Activated CD8-positive, alpha-beta T cell treated with anti-CD3 and anti-CD28 coated beads, Interleukin-2, amount 10 ng/mL, durations not matched to agents 7 days and 5 days (primary cell): ENCODE measurements around the gene DRAM1. TPM values are rescaled to one million over a fixed set of nuclear protein-coding genes. Genes with fewer than 3 reads are reported as not detected.
"Not testable (repeated sequence)": the region's sequence is repeated elsewhere in the genome, so short reads cannot be mapped to it uniquely, and the experiment has no call there.

Source experiments
- ATAC-seq: fragments of 150-1000 bp; cut with Tn5 transposase; one replicate; pipeline ENCODE4 v1.10.0; 2021; ENCODE audit warnings: moderate library complexity
- CTCF ChIA-PET: fragments of 350-600 bp; sonication (Branson Sonifier 250); formaldehyde crosslinking; loops from one replicate; lab custom pipeline; 2021; ENCODE audit warnings: antibody characterized with exemption; lab: Charles Lee
- POLR2A ChIA-PET: fragments of 350-600 bp; sonication (Branson Sonifier 250); formaldehyde crosslinking; loops from one replicate; lab custom pipeline; 2021; ENCODE audit warnings: antibody characterized with exemption; lab: Charles Lee
- DNase-seq: peaks from one replicate; pipeline ENCODE4 v3.0.0-alpha.2; 2020
- H3K27ac Mint-ChIP-seq: one replicate; pipeline ENCODE4 v1.8.0; 2021; ENCODE audit warnings: mild to moderate bottlenecking, mixed read lengths
- H3K27me3 Mint-ChIP-seq: one replicate; pipeline ENCODE4 v1.8.0; 2021; ENCODE audit warnings: low read depth, mixed read lengths
- H3K36me3 Mint-ChIP-seq: one replicate; pipeline ENCODE4 v1.8.0; 2021; ENCODE audit warnings: low read depth, mixed read lengths
- H3K4me1 Mint-ChIP-seq: one replicate; pipeline ENCODE4 v1.8.0; 2021; ENCODE audit warnings: low read depth, mixed read lengths
- H3K4me3 Mint-ChIP-seq: one replicate; pipeline ENCODE4 v1.8.0; 2021; ENCODE audit warnings: mild to moderate bottlenecking, mixed read lengths
- H3K9me3 Mint-ChIP-seq: one replicate; pipeline ENCODE4 v1.8.0; 2022; ENCODE audit warnings: mixed read lengths; ENCODE audit not compliant: insufficient read depth
- total RNA-seq, 2 experiments: library from RNA; stranded (reverse); gene quantifications; one replicate each; pipeline ENCODE4 v1.2.3, GENCODE V29; 2021

The DRAM1 gene
- total RNA-seq, 2 experiments from 2014 or later: 2.6 to 2.7 TPM

DNA sequence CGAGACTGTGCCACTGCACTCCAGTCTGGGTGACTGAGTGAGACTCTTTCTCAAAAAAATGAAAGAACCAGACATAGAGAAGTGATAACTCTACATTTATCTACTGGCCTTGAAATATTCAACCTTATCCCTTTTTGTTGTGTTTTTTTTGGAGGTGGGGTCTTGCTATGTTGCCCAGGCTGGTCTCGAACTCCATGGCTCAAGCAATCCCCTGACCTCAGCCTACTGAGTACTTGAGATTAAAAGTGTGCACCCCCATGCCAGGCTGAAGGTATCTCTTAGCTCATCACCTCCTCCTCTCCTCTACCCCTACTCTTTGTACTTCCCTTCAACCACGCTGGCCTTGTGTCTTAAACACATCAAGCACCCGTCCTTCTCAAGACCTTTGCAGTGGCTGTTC, 3.8 kb downstream of the DRAM1 start:
- no peak overlapping the region for H3K4me3 Mint-ChIP-seq
- peaks cover 2% of the 10 kb centered on the region for H3K36me3 Mint-ChIP-seq
- no peaks in the 10 kb centered on the region for H3K27me3 Mint-ChIP-seq
- ChIA-PET POLR2A (no interaction called here), CTCF (interaction anchor here (1.2 kb wide), 1 partner anchor 42 kb away, joined by 3 read pairs; no protein-coding TSS in a partner anchor)
- H3K4me1 Mint-ChIP-seq: peaks cover 15% of the 10 kb centered on the region
- H3K9me3 Mint-ChIP-seq: no peaks in the 10 kb centered on the region
- H3K27ac Mint-ChIP-seq: no peak overlapping the region
- ATAC-seq: no peak
- DNase-seq: no peak

DNA sequence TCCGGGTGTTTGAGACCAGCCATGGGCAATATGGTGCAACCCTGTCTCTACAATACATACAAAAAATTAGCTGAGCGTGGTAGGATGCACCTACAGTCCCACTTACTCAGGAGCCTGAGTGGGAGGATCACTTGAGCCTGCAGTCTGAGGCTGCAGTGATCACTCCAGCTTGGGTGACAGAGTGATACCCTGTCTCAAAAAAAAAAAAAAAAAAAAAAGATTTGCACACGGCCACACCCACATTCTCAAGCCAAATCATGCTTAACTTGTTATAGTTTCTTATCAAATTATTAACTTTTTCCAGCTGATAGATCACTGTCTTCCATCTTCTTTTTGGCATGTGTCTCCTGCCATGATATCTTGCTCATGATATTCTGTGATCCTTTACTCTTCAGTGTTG, 6.8 kb downstream of the DRAM1 start:
- DNase-seq: no peak
- H3K9me3 Mint-ChIP-seq: no peaks in the 10 kb centered on the region
- no peaks in the 10 kb centered on the region for H3K36me3 Mint-ChIP-seq
- CTCF ChIA-PET: no interaction called here
- H3K4me3 Mint-ChIP-seq: no peak overlapping the region
- ATAC-seq: no peak
- peaks cover 1% of the 10 kb centered on the region for H3K4me1 Mint-ChIP-seq
- H3K27me3 Mint-ChIP-seq: no peaks in the 10 kb centered on the region
- H3K27ac Mint-ChIP-seq: no peak overlapping the region
- POLR2A ChIA-PET: no interaction called here

DNA sequence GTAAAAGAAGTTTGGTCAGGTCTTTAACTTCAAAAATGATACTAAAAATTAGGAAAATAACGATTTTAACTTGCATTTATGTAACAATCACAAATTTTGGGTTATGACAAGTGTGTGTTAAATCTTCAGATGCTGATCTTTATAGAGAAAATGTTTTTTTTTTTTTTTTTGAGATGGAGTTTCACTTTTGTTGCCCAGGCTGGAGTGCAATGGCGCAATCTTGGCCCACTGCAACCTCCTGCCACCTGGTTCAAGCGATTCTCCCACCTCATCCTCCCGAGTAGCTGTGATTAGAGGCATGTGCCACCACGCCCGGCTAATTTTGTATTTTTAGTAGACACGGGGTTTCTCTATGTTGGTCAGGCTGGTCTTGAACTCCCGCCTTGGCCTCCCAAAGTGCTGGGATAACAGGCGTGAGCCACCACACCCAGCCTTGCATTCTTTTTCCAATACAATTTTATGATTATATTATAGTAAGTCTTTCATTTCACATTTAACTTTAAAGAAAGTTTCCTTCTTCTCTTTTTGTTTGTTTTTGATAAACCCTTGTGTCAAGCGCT, 7.5 kb downstream of the DRAM1 start:
- H3K9me3 Mint-ChIP-seq, H3K27me3 Mint-ChIP-seq, H3K4me1 Mint-ChIP-seq, DNase-seq, ATAC-seq, H3K4me3 Mint-ChIP-seq, H3K27ac Mint-ChIP-seq, H3K36me3 Mint-ChIP-seq, CTCF ChIA-PET, POLR2A ChIA-PET: not testable (repeated sequence)

GRCh38 chr12:101885912-101886561, 8.7 kb downstream of the DRAM1 start:
- no peak for ATAC-seq
- Mint-ChIP-seq H3K27ac (no peak overlapping the region), H3K36me3 (no peaks in the 10 kb centered on the region), H3K4me1 (peaks cover 3% of the 10 kb centered on the region), H3K4me3 (no peak overlapping the region), H3K27me3 (no peaks in the 10 kb centered on the region), H3K9me3 (no peaks in the 10 kb centered on the region)
- POLR2A ChIA-PET: no interaction called here
- CTCF ChIA-PET: no interaction called here
- no peak for DNase-seq

- no peak overlapping the region for H3K27ac Mint-ChIP-seq
- no peaks in the 10 kb centered on the region for H3K27me3 Mint-ChIP-seq
- CTCF ChIA-PET: interaction anchor here (0.9 kb wide), 1 partner anchor 9 kb away, joined by 3 read pairs; no protein-coding TSS in a partner anchor
- H3K36me3 Mint-ChIP-seq: no peaks in the 10 kb centered on the region
- H3K4me1 Mint-ChIP-seq: peaks cover 3% of the 10 kb centered on the region
- no peak for DNase-seq
- H3K9me3 Mint-ChIP-seq: no peaks in the 10 kb centered on the region
- H3K4me3 Mint-ChIP-seq: no peak overlapping the region
- POLR2A ChIA-PET: no interaction called here
- ATAC-seq: no peak
Observed at GRCh38 chr12:101889211-101889752, 11.9 kb downstream of the DRAM1 start.

- H3K36me3 Mint-ChIP-seq: no peaks in the 10 kb centered on the region
- H3K27ac Mint-ChIP-seq: no peak overlapping the region
- CTCF ChIA-PET: interaction anchor here (1.0 to 1.5 kb wide), 2 partner anchors 10 to 51 kb away, joined by 3 to 8 read pairs; no protein-coding TSS in a partner anchor
- H3K9me3 Mint-ChIP-seq: no peaks in the 10 kb centered on the region
- POLR2A ChIA-PET: no interaction called here
- DNase-seq: no peak
- no peaks in the 10 kb centered on the region for H3K27me3 Mint-ChIP-seq
- peaks cover 3% of the 10 kb centered on the region for H3K4me1 Mint-ChIP-seq
- no peak overlapping the region for H3K4me3 Mint-ChIP-seq
- no peak for ATAC-seq
Observed at GRCh38 chr12:101891462-101891971, 14.1 kb downstream of the DRAM1 start.

DNA sequence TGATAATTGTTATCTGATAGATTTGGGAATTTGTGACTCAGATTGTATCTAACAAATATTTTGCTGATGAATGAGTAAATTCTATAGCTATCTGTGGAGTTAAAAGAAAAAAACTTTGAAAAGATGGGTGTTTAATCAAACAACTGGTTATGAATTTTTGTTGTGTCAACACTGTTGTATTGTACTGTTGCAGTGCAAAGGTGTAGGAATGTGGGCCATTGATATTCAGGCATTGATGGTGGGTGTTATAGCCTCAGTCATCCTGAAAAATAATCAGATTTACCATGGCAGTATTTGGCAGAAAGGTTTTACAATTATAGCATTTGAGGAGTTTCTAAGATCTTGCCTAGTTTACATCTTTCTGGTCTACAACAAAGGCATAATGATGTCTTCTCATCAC, 15.4 kb downstream of the DRAM1 start:
- Mint-ChIP-seq H3K36me3 (no peaks in the 10 kb centered on the region), H3K4me3 (no peak overlapping the region), H3K27ac (no peak overlapping the region), H3K27me3 (no peaks in the 10 kb centered on the region), H3K9me3 (no peaks in the 10 kb centered on the region), H3K4me1 (peaks cover 3% of the 10 kb centered on the region)
- no peak for DNase-seq
- ATAC-seq: no peak
- CTCF ChIA-PET: no interaction called here
- POLR2A ChIA-PET: no interaction called here

GRCh38 chr12:101901777-101902176, 24.4 kb downstream of the DRAM1 start:
- Mint-ChIP-seq H3K9me3 (no peaks in the 10 kb centered on the region), H3K4me1 (peaks cover 3% of the 10 kb centered on the region), H3K27me3 (no peaks in the 10 kb centered on the region), H3K4me3 (no peak overlapping the region), H3K27ac (no peak overlapping the region), H3K36me3 (peaks cover 4% of the 10 kb centered on the region)
- no peak for ATAC-seq
- POLR2A ChIA-PET: no interaction called here
- CTCF ChIA-PET: interaction anchor here (1.2 kb wide), 1 partner anchor 10 kb away, joined by 3 read pairs; no protein-coding TSS in a partner anchor
- DNase-seq: no peak

- DNase-seq (no peak), ATAC-seq (no peak)
- Mint-ChIP-seq H3K9me3 (no peaks in the 10 kb centered on the region), H3K4me3 (no peak overlapping the region), H3K27me3 (no peaks in the 10 kb centered on the region), H3K36me3 (peaks cover 4% of the 10 kb centered on the region), H3K27ac (no peak overlapping the region), H3K4me1 (peaks cover 3% of the 10 kb centered on the region)
- ChIA-PET POLR2A (no interaction called here), CTCF (interaction anchor here (0.6 kb wide), 1 partner anchor 581 kb away, joined by 3 read pairs; no protein-coding TSS in a partner anchor)
Observed at GRCh38 chr12:101902641-101903040, 25.3 kb downstream of the DRAM1 start.

DNA sequence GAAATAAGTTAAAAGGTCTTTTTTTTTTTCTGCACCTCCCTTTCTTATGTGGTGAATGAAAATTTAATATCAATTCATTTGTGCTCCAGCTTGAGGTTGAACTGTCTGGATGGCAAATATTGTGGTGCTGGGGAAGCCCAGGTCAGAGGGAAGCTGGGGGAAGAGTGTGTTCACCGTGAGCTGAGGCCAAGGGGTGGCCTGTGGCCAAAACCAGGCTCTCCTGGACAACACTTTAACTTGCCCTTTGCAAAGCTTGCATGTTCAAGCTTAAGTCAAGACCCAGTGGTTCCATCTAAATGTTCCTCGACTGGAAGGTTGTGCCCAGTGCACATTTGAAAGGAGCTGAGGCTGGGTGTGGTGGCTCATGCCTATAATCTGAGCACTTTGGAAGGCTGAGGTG, 28.8 kb downstream of the DRAM1 start:
- H3K9me3 Mint-ChIP-seq: no peaks in the 10 kb centered on the region
- ChIA-PET POLR2A (no interaction called here), CTCF (no interaction called here)
- ATAC-seq (no peak), DNase-seq (no peak)
- H3K36me3 Mint-ChIP-seq: peaks cover 3% of the 10 kb centered on the region
- peaks cover 3% of the 10 kb centered on the region for H3K4me1 Mint-ChIP-seq
- no peaks in the 10 kb centered on the region for H3K27me3 Mint-ChIP-seq
- H3K27ac Mint-ChIP-seq: no peak overlapping the region
- no peak overlapping the region for H3K4me3 Mint-ChIP-seq

- no peaks in the 10 kb centered on the region for H3K9me3 Mint-ChIP-seq
- ChIA-PET POLR2A (no interaction called here), CTCF (no interaction called here)
- ATAC-seq (no peak), DNase-seq (no peak)
- H3K4me1 Mint-ChIP-seq: no peaks in the 10 kb centered on the region
- H3K27me3 Mint-ChIP-seq: no peaks in the 10 kb centered on the region
- no peak overlapping the region for H3K27ac Mint-ChIP-seq
- no peak overlapping the region for H3K4me3 Mint-ChIP-seq
- no peaks in the 10 kb centered on the region for H3K36me3 Mint-ChIP-seq
Observed at GRCh38 chr12:101908395-101908794, 31.0 kb downstream of the DRAM1 start.

DNA sequence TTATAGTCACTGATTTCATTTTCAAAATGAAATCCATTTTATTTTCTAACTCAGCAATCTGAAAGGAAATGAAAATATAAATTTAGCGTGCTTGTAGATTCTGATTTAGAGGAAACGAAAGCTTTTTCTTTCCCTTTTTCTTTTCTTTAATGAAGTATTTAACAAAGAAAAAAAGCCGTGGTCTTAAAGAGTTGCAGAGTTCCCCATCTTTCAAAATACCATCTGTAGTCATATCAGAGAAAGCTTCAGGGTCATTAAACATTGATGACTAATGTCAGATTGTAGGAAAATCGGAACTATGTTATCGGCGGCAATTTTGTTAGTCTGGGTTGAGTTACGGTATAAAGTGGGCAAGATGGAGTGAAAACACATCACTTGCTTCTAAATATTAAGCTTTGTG, 32.3 kb downstream of the DRAM1 start:
- ChIA-PET POLR2A (no interaction called here), CTCF (interaction anchor here (0.8 kb wide), 1 partner anchor 831 kb away, joined by 3 read pairs; no protein-coding TSS in a partner anchor)
- Mint-ChIP-seq H3K4me1 (no peaks in the 10 kb centered on the region), H3K27me3 (no peaks in the 10 kb centered on the region), H3K4me3 (no peak overlapping the region), H3K27ac (no peak overlapping the region), H3K9me3 (no peaks in the 10 kb centered on the region), H3K36me3 (no peaks in the 10 kb centered on the region)
- no peak for ATAC-seq
- DNase-seq: no peak
